ENCODE measurements around the gene C11orf21. TPM values are rescaled to one million over a fixed set of nuclear protein-coding genes. Genes with fewer than 3 reads are reported as not detected.

The C11orf21 gene
- total RNA-seq, 2 experiments from 2014 or later = 66.4 to 81.0 TPM

GRCh38 chr11:2267851-2268728, 33.6 kb downstream of the C11orf21 start:
- H3K4me3 Mint-ChIP-seq = peak overlapping the region; percentile 26
- CTCF ChIA-PET = interaction anchor here (1.2 to 1.3 kb wide), 2 partner anchors 15 to 35 kb away, joined by 3 to 4 read pairs; no protein-coding TSS in a partner anchor
- no peaks in the 10 kb centered on the region for H3K36me3 Mint-ChIP-seq (ENCODE audit: low read depth)
- DNase-seq = no peak
- POLR2A ChIA-PET = no interaction called here
- H3K4me1 Mint-ChIP-seq = peaks cover 27% of the 10 kb centered on the region
- no peaks in the 10 kb centered on the region for H3K9me3 Mint-ChIP-seq
- H3K27me3 Mint-ChIP-seq = peaks cover 21% of the 10 kb centered on the region
- no peak overlapping the region for H3K27ac Mint-ChIP-seq

- Mint-ChIP-seq H3K36me3 (ENCODE audit: low read depth) (no peaks in the 10 kb centered on the region), H3K27me3 (peaks cover 14% of the 10 kb centered on the region), H3K4me1 (peaks cover 27% of the 10 kb centered on the region), H3K4me3 (no peak overlapping the region), H3K27ac (no peak overlapping the region), H3K9me3 (no peaks in the 10 kb centered on the region)
- ChIA-PET CTCF (interaction anchor here (1.2 kb wide), 1 partner anchor 35 kb away, joined by 3 read pairs; no protein-coding TSS in a partner anchor), POLR2A (no interaction called here)
- DNase-seq = no peak
Measured at GRCh38 chr11:2267306-2267850, 34.3 kb downstream of the C11orf21 start.

GRCh38 chr11:2266586-2267305, 35.0 kb downstream of the C11orf21 start:
- H3K4me3 Mint-ChIP-seq = no peak overlapping the region

GRCh38 chr11:2265854-2266585, 35.7 kb downstream of the C11orf21 start:
- Mint-ChIP-seq H3K4me3 (no peak overlapping the region), H3K9me3 (no peaks in the 10 kb centered on the region), H3K36me3 (ENCODE audit: low read depth) (no peaks in the 10 kb centered on the region), H3K27ac (peak overlapping the region; percentile 80), H3K27me3 (peaks cover 8% of the 10 kb centered on the region), H3K4me1 (peaks cover 25% of the 10 kb centered on the region)
- CTCF ChIA-PET = no interaction called here
- POLR2A ChIA-PET = no interaction called here
- no peak for DNase-seq

More at GRCh38 chr11:2266586-2267305, 35.0 kb downstream of the C11orf21 start:
- no peak for DNase-seq
- Mint-ChIP-seq H3K9me3 (no peaks in the 10 kb centered on the region), H3K27ac (no peak overlapping the region), H3K4me1 (peaks cover 27% of the 10 kb centered on the region), H3K27me3 (peaks cover 11% of the 10 kb centered on the region), H3K36me3 (ENCODE audit: low read depth) (no peaks in the 10 kb centered on the region)
- ChIA-PET CTCF (interaction anchor here (1.2 kb wide), 1 partner anchor 36 kb away, joined by 3 read pairs; no protein-coding TSS in a partner anchor), POLR2A (no interaction called here)

- peak overlapping the region; percentile 80 for H3K27ac Mint-ChIP-seq
- no peak overlapping the region for H3K4me3 Mint-ChIP-seq
- CTCF ChIA-PET = no interaction called here
- no peaks in the 10 kb centered on the region for H3K36me3 Mint-ChIP-seq (ENCODE audit: low read depth)
- POLR2A ChIA-PET = no interaction called here
- DNase-seq = peak; percentile 38
- peaks cover 5% of the 10 kb centered on the region for H3K27me3 Mint-ChIP-seq
- peaks cover 22% of the 10 kb centered on the region for H3K4me1 Mint-ChIP-seq
- no peaks in the 10 kb centered on the region for H3K9me3 Mint-ChIP-seq
Measured at GRCh38 chr11:2265396-2265795, 36.3 kb downstream of the C11orf21 start.

- DNase-seq = no peak
- CTCF ChIA-PET = no interaction called here
- Mint-ChIP-seq H3K9me3 (no peaks in the 10 kb centered on the region), H3K27me3 (peaks cover 4% of the 10 kb centered on the region), H3K4me1 (peaks cover 22% of the 10 kb centered on the region), H3K27ac (no peak overlapping the region), H3K36me3 (ENCODE audit: low read depth) (no peaks in the 10 kb centered on the region), H3K4me3 (no peak overlapping the region)
- POLR2A ChIA-PET = no interaction called here
Measured at GRCh38 chr11:2264366-2265053, 37.2 kb downstream of the C11orf21 start.

- DNase-seq = no peak
- Mint-ChIP-seq H3K27ac (no peak overlapping the region), H3K4me3 (no peak overlapping the region), H3K9me3 (no peaks in the 10 kb centered on the region), H3K36me3 (ENCODE audit: low read depth) (no peaks in the 10 kb centered on the region), H3K4me1 (peaks cover 22% of the 10 kb centered on the region), H3K27me3 (peaks cover 4% of the 10 kb centered on the region)
- POLR2A ChIA-PET = no interaction called here
- CTCF ChIA-PET = interaction anchor here (1.2 kb wide), 1 partner anchor 11 kb away, joined by 3 read pairs; no protein-coding TSS in a partner anchor
Measured at GRCh38 chr11:2263724-2264360, 37.9 kb downstream of the C11orf21 start.

GRCh38 chr11:2263071-2263565, 38.6 kb downstream of the C11orf21 start:
- Mint-ChIP-seq H3K27me3 (no peaks in the 10 kb centered on the region), H3K27ac (no peak overlapping the region), H3K4me3 (no peak overlapping the region), H3K9me3 (no peaks in the 10 kb centered on the region), H3K4me1 (peaks cover 19% of the 10 kb centered on the region), H3K36me3 (ENCODE audit: low read depth) (no peaks in the 10 kb centered on the region)
- CTCF ChIA-PET = interaction anchor here (1.0 to 1.2 kb wide), 2 partner anchors 12 to 14 kb away, joined by 3 read pairs; no protein-coding TSS in a partner anchor
- DNase-seq = no peak
- POLR2A ChIA-PET = no interaction called here

GRCh38 chr11:2262301-2263070, 39.2 kb downstream of the C11orf21 start:
- Mint-ChIP-seq H3K36me3 (ENCODE audit: low read depth) (no peaks in the 10 kb centered on the region), H3K4me1 (peaks cover 17% of the 10 kb centered on the region), H3K27me3 (no peaks in the 10 kb centered on the region), H3K4me3 (no peak overlapping the region), H3K27ac (no peak overlapping the region), H3K9me3 (no peaks in the 10 kb centered on the region)
- no peak for DNase-seq
- POLR2A ChIA-PET = no interaction called here
- CTCF ChIA-PET = interaction anchor here (1.0 to 1.2 kb wide), 2 partner anchors 12 to 14 kb away, joined by 3 read pairs; no protein-coding TSS in a partner anchor

GRCh38 chr11:2261436-2262230, 40.1 kb downstream of the C11orf21 start:
- no peaks in the 10 kb centered on the region for H3K27me3 Mint-ChIP-seq
- DNase-seq = no peak
- ChIA-PET CTCF (no interaction called here), POLR2A (no interaction called here)
- no peak overlapping the region for H3K27ac Mint-ChIP-seq
- no peaks in the 10 kb centered on the region for H3K36me3 Mint-ChIP-seq (ENCODE audit: low read depth)
- H3K4me3 Mint-ChIP-seq = no peak overlapping the region
- peaks cover 15% of the 10 kb centered on the region for H3K4me1 Mint-ChIP-seq
- no peaks in the 10 kb centered on the region for H3K9me3 Mint-ChIP-seq

Measured in activated CD4-positive, alpha-beta T cell treated with anti-CD3 and anti-CD28 coated beads, Interleukin-2, amount 10 ng/mL, durations not matched to agents 7 days and 5 days (primary cell).